GM12878 (cell line): Measurements from ENCODE around the gene THSD4. TPM values are rescaled to one million over a fixed set of nuclear protein-coding genes. Genes with fewer than 3 reads are reported as not detected.

Source experiments
- ATAC-seq: fragments of 200-7000 bp; cut with Tn5 transposase; 3 replicates; pipeline ENCODE4 v1.9.1; 2020; ENCODE audit warnings: mild to moderate bottlenecking, moderate library complexity
- BruUV-seq: library from RNA; stranded (reverse); fragments of 400-500 nt; replicated peaks from 2 replicates; lab custom pipeline; 2021; lab: Mats Ljungman, UMichigan
- CTCF ChIA-PET: fragments of 300-600 bp; sonication (Branson Sonifier 250); formaldehyde crosslinking; extraction: SDS; loops from one replicate; lab custom pipeline; 2021; ENCODE audit warnings: inconsistent platforms; lab: Yijun Ruan, JAX
- POLR2A ChIA-PET: fragments of 350-600 bp; formaldehyde crosslinking; extraction: SDS; loops from one replicate; lab custom pipeline; 2021; ENCODE audit warnings: inconsistent platforms; lab: Charles Lee
- RAD21 ChIA-PET: fragments of 300-600 bp; sonication (Branson Sonifier 250); formaldehyde crosslinking; loops from one replicate; lab custom pipeline; 2023; ENCODE audit warnings: antibody characterized with exemption; ENCODE audit not compliant: unreplicated experiment; lab: Charles Lee
- SMC1A ChIA-PET: fragments of 300-600 bp; sonication (Branson Sonifier 250); formaldehyde crosslinking; loops from one replicate; lab custom pipeline; 2023; ENCODE audit not compliant: unreplicated experiment, uncharacterized antibody; lab: Charles Lee
- DNase-seq: peaks from one replicate; pipeline ENCODE4 v3.0.0-alpha.2; 2011; ENCODE audit warnings: low read depth, low spot score
- FAIRE-seq: peaks from 3 replicates; lab custom pipeline; 2011; peaks lifted over from hg19 to GRCh38; lab: Jason Lieb, UNC
- H2AFZ ChIP-seq: 2 replicates; pipeline ENCODE4 v1.6.0; 2011; ENCODE audit warnings: low read depth, low read length, control low read depth; ENCODE audit not compliant: control insufficient read depth
- H3K27ac ChIP-seq: 2 replicates; pipeline ENCODE4 v1.5.1; 2011; ENCODE audit warnings: control low read depth; ENCODE audit not compliant: control insufficient read depth, insufficient read depth
- H3K27me3 ChIP-seq, 2 experiments: replicated peaks in 1 of 2; 2 replicates each; pipeline versions ENCODE4 v1.6.0 to v1.6.1; 2011; ENCODE audit warnings: low read length in 1 of 2; ENCODE audit not compliant: control insufficient read depth in 2 of 2, insufficient read depth in 2 of 2
- H3K36me3 ChIP-seq, 2 experiments: 2 replicates each; pipeline ENCODE4 v1.5.1; 2011; ENCODE audit warnings: low read length in 1 of 2; ENCODE audit not compliant: control insufficient read depth in 2 of 2, insufficient read depth in 2 of 2
- H3K4me1 ChIP-seq: 2 replicates; pipeline ENCODE4 v1.6.1; 2011; ENCODE audit warnings: mild to moderate bottlenecking, low read length, moderate library complexity, mixed read lengths; ENCODE audit not compliant: control insufficient read depth, insufficient read depth
- H3K4me2 ChIP-seq: 2 replicates; pipeline ENCODE4 v1.6.0; 2011; ENCODE audit warnings: control low read depth; ENCODE audit not compliant: control insufficient read depth, insufficient read depth
- H3K4me3 ChIP-seq: fragments of 200-600 bp; sonication (generic); 2 replicates; pipeline ENCODE4 v1.5.1; 2016
- H3K79me2 ChIP-seq: 2 replicates; pipeline ENCODE4 v1.6.0; 2011; ENCODE audit warnings: low read length; ENCODE audit not compliant: control insufficient read depth, insufficient read depth
- H3K9ac ChIP-seq: 2 replicates; pipeline ENCODE4 v1.8.0; 2011; ENCODE audit warnings: low read length, control low read depth, mixed read lengths; ENCODE audit not compliant: control insufficient read depth, insufficient read depth
- H3K9me3 ChIP-seq: replicated peaks from 3 replicates; pipeline ENCODE4 v1.5.1; 2011; ENCODE audit warnings: mild to moderate bottlenecking, low read length; ENCODE audit not compliant: control insufficient read depth, insufficient read depth
- H4K20me1 ChIP-seq: 2 replicates; pipeline ENCODE4 v1.6.0; 2011; ENCODE audit not compliant: control insufficient read depth, insufficient read depth
- CBFB ChIP-seq: IDR thresholded peaks from 2 replicates; pipeline ENCODE4 v1.6.1; 2016; ENCODE audit warnings: antibody characterized with exemption, low read depth
- JUNB ChIP-seq: IDR thresholded peaks from 2 replicates; pipeline ENCODE4 v1.6.1; 2016; ENCODE audit warnings: antibody characterized with exemption, mild to moderate bottlenecking
- SMAD1 ChIP-seq: fragments of 450-650 bp; IDR thresholded peaks from 2 replicates; pipeline ENCODE4 v1.6.1; 2018; ENCODE audit warnings: mild to moderate bottlenecking, low read depth; ENCODE audit not compliant: partially characterized antibody
- WGBS: methylation state at CpG from one replicate; pipeline ENCODE4 v1.1.6; 2016; ENCODE audit warnings: low lambda C conversion rate; ENCODE audit not compliant: insufficient replicate concordance, insufficient coverage; ENCODE audit errors: missing lambda C conversion rate; 5-methylcytosine and 5-hydroxymethylcytosine counted together
- in situ Hi-C: fragments of 300-500 bp; cut with MboI; formaldehyde crosslinking; loops from 9 replicates; pipeline ENCODE4 v1.14.3; 2018; ENCODE audit warnings: mixed read lengths
- intact Hi-C: fragments of 100-400 bp; cut with micrococcal nuclease; formaldehyde crosslinking; loops from one replicate; pipeline ENCODE4 v1.14.2; 2022; ENCODE audit not compliant: unreplicated experiment
- polyA plus RNA-seq, 11 experiments: library from polyadenylated mRNA; depleted of rRNA in 4 of 11; unstranded in 6 of 11; stranded (reverse) in 5 of 11; fragments of >200 nt; fragmentation: Nextera tagmentation in 4 of 11; fragmentation: Illumina TruSeq in 1 of 11; extraction: Ambion mirVana in 4 of 11; extraction: Trizol in 1 of 11; gene quantifications; 1 replicate in 1 of 11; 2 replicates in 10 of 11; pipeline versions ENCODE4 v1.2.1 to v1.2.3, GENCODE V29; 2011 to 2016; ENCODE audit warnings: inconsistent platforms in 2 of 11, missing spikeins in 2 of 11, low read depth in 1 of 11
- total RNA-seq, 4 experiments: library from RNA; depleted of rRNA in 3 of 4; stranded (reverse); fragments of >200 nt in 3 of 4; fragmentation: Illumina TruSeq in 1 of 4; extraction: Trizol in 1 of 4; gene quantifications; 2 replicates each; pipeline versions ENCODE4 v1.2.1 to v1.2.3, GENCODE V29; 2013 to 2021
- TF ChIP-seq, protein P1 (sequence below): fragments of 450-650 bp; formaldehyde crosslinking; IDR thresholded peaks from 2 replicates; pipeline ENCODE4 v1.4.0; 2020; ENCODE audit warnings: mild to moderate bottlenecking, moderate library complexity
- TF ChIP-seq, protein P2 (sequence below): fragments of 450-650 bp; IDR thresholded peaks from 2 replicates; pipeline ENCODE4 v1.6.1; 2017; ENCODE audit warnings: mild to moderate bottlenecking, moderate library complexity
- TF ChIP-seq, protein P3 (sequence below): IDR thresholded peaks from 2 replicates; pipeline ENCODE4 v1.6.1; 2012; ENCODE audit warnings: low read length, inconsistent platforms

Gene THSD4
- total and polyA plus RNA-seq, 10 of the 15 experiments (the other 5 are each of a cell fraction or from before 2014, with no cell fraction given) = 0.04 to 0.13 (median 0.05) TPM; not detected in 7

DNA sequence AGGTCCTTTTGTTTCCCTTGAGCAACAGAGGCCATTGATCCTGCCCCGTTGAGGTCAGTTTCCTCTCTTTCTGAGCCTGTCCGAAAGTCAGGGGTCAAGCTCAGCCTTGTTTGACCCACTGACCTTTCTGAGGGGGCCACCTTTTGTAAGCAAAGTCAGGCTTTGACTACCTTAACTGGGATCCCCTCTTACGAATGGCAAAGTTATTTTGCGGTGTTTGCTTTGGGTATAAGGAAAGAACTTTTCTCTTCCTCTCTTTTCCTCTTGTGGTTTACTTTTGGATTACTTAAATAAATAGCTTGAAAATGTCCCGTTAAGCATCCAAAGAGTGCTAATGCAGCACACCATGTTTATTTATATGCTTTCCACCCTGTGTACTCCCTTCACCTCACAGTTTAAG, 340.6 kb downstream of the THSD4 start:
- H3K9ac ChIP-seq = no peak overlapping the region
- WGBS = 38% methylated on average over 5 of the region's 5 CpGs
- no peaks in the 10 kb centered on the region for H3K4me1 ChIP-seq
- ChIA-PET CTCF (interaction anchor here (1.4 kb wide), 1 partner anchor 12 kb away, joined by 4 read pairs; no protein-coding TSS in a partner anchor), RAD21 (no interaction called here), POLR2A (no interaction called here)
- H3K27me3 ChIP-seq = peaks cover 0 to 4% of the 10 kb centered on the region in 2 experiments; a peak in 1 of 4 replicates
- no peak overlapping the region for H3K27ac ChIP-seq
- H4K20me1 ChIP-seq = no peaks in the 10 kb centered on the region
- no peak for ATAC-seq
- TF ChIP-seq JUNB (no peak), SMAD1 (no peak), CBFB (no peak)
- TF ChIP-seq, protein P1, sequence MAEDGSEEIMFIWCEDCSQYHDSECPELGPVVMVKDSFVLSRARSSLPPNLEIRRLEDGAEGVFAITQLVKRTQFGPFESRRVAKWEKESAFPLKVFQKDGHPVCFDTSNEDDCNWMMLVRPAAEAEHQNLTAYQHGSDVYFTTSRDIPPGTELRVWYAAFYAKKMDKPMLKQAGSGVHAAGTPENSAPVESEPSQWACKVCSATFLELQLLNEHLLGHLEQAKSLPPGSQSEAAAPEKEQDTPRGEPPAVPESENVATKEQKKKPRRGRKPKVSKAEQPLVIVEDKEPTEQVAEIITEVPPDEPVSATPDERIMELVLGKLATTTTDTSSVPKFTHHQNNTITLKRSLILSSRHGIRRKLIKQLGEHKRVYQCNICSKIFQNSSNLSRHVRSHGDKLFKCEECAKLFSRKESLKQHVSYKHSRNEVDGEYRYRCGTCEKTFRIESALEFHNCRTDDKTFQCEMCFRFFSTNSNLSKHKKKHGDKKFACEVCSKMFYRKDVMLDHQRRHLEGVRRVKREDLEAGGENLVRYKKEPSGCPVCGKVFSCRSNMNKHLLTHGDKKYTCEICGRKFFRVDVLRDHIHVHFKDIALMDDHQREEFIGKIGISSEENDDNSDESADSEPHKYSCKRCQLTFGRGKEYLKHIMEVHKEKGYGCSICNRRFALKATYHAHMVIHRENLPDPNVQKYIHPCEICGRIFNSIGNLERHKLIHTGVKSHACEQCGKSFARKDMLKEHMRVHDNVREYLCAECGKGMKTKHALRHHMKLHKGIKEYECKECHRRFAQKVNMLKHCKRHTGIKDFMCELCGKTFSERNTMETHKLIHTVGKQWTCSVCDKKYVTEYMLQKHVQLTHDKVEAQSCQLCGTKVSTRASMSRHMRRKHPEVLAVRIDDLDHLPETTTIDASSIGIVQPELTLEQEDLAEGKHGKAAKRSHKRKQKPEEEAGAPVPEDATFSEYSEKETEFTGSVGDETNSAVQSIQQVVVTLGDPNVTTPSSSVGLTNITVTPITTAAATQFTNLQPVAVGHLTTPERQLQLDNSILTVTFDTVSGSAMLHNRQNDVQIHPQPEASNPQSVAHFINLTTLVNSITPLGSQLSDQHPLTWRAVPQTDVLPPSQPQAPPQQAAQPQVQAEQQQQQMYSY (CRISPR knock-in tag) = no peak
- TF ChIP-seq, protein P2, sequence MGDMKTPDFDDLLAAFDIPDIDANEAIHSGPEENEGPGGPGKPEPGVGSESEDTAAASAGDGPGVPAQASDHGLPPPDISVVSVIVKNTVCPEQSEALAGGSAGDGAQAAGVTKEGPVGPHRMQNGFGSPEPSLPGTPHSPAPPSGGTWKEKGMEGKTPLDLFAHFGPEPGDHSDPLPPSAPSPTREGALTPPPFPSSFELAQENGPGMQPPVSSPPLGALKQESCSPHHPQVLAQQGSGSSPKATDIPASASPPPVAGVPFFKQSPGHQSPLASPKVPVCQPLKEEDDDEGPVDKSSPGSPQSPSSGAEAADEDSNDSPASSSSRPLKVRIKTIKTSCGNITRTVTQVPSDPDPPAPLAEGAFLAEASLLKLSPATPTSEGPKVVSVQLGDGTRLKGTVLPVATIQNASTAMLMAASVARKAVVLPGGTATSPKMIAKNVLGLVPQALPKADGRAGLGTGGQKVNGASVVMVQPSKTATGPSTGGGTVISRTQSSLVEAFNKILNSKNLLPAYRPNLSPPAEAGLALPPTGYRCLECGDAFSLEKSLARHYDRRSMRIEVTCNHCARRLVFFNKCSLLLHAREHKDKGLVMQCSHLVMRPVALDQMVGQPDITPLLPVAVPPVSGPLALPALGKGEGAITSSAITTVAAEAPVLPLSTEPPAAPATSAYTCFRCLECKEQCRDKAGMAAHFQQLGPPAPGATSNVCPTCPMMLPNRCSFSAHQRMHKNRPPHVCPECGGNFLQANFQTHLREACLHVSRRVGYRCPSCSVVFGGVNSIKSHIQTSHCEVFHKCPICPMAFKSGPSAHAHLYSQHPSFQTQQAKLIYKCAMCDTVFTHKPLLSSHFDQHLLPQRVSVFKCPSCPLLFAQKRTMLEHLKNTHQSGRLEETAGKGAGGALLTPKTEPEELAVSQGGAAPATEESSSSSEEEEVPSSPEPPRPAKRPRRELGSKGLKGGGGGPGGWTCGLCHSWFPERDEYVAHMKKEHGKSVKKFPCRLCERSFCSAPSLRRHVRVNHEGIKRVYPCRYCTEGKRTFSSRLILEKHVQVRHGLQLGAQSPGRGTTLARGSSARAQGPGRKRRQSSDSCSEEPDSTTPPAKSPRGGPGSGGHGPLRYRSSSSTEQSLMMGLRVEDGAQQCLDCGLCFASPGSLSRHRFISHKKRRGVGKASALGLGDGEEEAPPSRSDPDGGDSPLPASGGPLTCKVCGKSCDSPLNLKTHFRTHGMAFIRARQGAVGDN = no peak
- TF ChIP-seq, protein P3, sequence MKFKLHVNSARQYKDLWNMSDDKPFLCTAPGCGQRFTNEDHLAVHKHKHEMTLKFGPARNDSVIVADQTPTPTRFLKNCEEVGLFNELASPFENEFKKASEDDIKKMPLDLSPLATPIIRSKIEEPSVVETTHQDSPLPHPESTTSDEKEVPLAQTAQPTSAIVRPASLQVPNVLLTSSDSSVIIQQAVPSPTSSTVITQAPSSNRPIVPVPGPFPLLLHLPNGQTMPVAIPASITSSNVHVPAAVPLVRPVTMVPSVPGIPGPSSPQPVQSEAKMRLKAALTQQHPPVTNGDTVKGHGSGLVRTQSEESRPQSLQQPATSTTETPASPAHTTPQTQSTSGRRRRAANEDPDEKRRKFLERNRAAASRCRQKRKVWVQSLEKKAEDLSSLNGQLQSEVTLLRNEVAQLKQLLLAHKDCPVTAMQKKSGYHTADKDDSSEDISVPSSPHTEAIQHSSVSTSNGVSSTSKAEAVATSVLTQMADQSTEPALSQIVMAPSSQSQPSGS = no peak
- TF ChIP-seq, all 136 proteins: peak for 0
- in situ Hi-C loops (loop anchor here (10.0 kb wide), 2 partner anchors 349 to 699 kb away; no protein-coding TSS in a partner anchor), intact Hi-C loops (no loop called here)
- no peaks in the 10 kb centered on the region for H3K9me3 ChIP-seq
- BruUV-seq = no TSS peak
- H3K79me2 ChIP-seq = no peaks in the 10 kb centered on the region
- SMC1A ChIA-PET = no interaction called here
- FAIRE-seq (no peak), DNase-seq (no peak)
- H3K36me3 ChIP-seq = no peaks in the 10 kb centered on the region
- no peak overlapping the region for H3K4me3 ChIP-seq
- H3K4me2 ChIP-seq = no peak overlapping the region
- no peak overlapping the region for H2AFZ ChIP-seq
